ENCODE measurements around the gene EFNB2. TPM values are rescaled to one million over a fixed set of nuclear protein-coding genes. Genes with fewer than 3 reads are reported as not detected.

Gene EFNB2
- total and polyA plus RNA-seq, 7 donors = 5.8 to 10.8 (median 8.8) TPM

DNA sequence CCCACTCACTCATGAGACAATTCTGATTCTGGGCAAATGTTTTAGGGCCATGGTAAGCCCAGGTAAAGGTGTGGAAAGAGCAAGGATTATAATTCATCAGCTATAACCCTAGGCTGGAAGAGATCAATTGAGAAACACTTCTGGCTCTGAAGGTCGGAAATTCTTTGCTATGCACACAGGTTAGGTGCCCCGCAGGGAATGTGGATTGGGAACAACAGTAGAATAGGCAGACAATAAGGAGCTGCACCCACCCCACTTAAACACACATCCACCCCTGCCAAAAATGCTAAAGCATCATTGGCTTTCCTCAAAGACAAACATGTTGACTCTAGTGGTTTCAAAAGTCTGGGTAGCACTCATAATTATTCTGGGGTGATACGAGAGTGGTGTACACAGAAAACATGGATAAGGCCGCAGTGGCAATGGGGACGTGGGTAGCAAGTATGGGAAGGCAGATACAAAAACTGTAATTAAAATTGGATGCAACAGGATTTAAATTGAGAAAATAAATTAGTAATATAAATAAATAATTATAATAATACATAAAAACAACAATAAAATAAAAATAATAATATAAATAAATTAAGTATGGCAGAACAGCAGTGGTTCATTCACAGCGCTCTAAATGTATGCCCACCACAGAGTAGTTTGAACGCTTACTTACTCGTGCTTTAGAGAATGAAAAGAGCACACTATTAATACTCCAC is 8.6 kb downstream of the EFNB2 start:
- no peak overlapping the region for H3K27ac ChIP-seq
- intact Hi-C loops (cut with DNase I) = no loop called here
- no peaks in the 10 kb centered on the region for H3K9me3 ChIP-seq
- DNase-seq (no peak), ATAC-seq (no peak)
- H3K36me3 ChIP-seq (ENCODE audit: insufficient read depth in 1 of 2, low read depth in 1 of 2) = no peaks in the 10 kb centered on the region
- WGBS, 3 donors = 91 to 94% (median 92%) methylated on average over 8 of the region's 8 CpGs
- TF ChIP-seq, protein P1, sequence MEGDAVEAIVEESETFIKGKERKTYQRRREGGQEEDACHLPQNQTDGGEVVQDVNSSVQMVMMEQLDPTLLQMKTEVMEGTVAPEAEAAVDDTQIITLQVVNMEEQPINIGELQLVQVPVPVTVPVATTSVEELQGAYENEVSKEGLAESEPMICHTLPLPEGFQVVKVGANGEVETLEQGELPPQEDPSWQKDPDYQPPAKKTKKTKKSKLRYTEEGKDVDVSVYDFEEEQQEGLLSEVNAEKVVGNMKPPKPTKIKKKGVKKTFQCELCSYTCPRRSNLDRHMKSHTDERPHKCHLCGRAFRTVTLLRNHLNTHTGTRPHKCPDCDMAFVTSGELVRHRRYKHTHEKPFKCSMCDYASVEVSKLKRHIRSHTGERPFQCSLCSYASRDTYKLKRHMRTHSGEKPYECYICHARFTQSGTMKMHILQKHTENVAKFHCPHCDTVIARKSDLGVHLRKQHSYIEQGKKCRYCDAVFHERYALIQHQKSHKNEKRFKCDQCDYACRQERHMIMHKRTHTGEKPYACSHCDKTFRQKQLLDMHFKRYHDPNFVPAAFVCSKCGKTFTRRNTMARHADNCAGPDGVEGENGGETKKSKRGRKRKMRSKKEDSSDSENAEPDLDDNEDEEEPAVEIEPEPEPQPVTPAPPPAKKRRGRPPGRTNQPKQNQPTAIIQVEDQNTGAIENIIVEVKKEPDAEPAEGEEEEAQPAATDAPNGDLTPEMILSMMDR (IDR thresholded peaks at IDR 0.05) = no peak
- no peak overlapping the region for H3K4me3 ChIP-seq
- no peaks in the 10 kb centered on the region for H3K27me3 ChIP-seq (ENCODE audit: insufficient read depth in 3 of 3, low read length in 2 of 3)
- peaks cover 3% of the 10 kb centered on the region for H3K4me1 ChIP-seq

DNA sequence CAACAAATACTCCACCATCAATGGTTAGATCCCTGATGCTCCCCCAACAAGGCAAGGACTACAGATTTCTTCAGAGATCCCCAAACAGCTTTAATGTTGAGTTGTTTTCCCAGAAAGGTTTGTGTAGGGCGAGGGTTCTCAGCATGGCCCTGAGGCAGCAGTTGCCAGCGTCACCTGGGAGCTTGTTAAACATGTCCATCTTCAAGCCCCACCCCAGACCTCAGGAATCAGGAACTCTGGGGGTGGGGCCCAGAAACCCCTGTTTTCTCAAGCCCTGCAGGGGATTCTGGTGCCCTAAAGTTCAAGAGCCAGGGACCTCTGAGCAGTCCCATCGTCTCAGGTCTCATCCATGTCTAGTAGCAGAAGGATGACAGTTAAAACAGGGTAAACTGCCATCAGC is 9.6 kb downstream of the EFNB2 start:
- no peak overlapping the region for H3K27ac ChIP-seq
- DNase-seq (no peak), ATAC-seq (no peak)
- WGBS, 3 donors = 87 to 94% (median 88%) methylated on average over 3 of the region's 3 CpGs
- no peaks in the 10 kb centered on the region for H3K27me3 ChIP-seq (ENCODE audit: insufficient read depth in 3 of 3, low read length in 2 of 3)
- H3K36me3 ChIP-seq (ENCODE audit: insufficient read depth in 1 of 2, low read depth in 1 of 2) = no peaks in the 10 kb centered on the region
- H3K4me1 ChIP-seq = peaks cover 12% of the 10 kb centered on the region
- TF ChIP-seq, protein P1 (IDR thresholded peaks at IDR 0.05) = no peak
- intact Hi-C loops (cut with DNase I) = no loop called here
- H3K9me3 ChIP-seq = no peaks in the 10 kb centered on the region
- H3K4me3 ChIP-seq = no peak overlapping the region

DNA sequence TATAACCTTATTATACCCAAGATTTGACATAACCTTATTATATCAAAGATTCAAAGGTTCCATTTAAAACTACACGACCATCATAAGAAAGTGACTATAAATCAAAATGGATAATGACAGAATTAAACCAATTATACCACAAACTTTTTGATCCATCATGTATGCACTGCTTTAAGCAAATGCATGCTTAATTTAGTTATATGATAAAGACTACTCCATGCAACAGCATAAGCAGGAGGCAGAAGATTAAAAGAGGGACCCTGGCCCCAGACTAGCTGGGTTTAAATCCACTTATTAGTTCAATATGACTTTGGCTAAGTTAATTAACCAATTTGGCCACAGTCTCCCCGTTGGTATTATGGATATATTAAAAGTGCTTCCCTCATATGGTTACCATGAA is 11.4 kb downstream of the EFNB2 start:
- no peak for ATAC-seq

DNA sequence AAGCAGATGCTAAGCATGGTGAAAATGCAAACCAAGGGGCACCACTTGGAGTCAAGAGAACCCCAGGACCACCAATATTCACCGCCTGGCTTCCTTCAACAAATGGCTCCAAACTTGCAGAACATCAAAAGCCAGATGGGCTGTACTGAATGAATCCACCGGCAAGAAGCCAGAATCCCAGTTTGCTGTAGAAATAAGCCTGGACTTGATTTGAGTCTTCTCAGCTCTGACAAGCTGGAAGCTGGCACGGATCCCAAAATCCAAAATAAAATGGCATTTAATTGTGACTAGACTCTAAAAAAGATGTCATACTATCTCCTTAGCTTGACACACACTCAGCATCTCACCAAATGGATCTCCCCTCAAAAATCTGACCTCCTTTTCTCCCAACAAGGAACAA is 11.9 kb downstream of the EFNB2 start:
- ATAC-seq (no peak), DNase-seq (no peak)
- intact Hi-C loops (cut with DNase I) = loop anchor here in 1 of 2 donors (2.0 kb wide), 1 partner anchor 27 kb away; no protein-coding TSS in a partner anchor
- 26 to 34% (median 28%) methylated on average over 3 of the region's 3 CpGs for WGBS, 3 donors
- H3K9me3 ChIP-seq = no peaks in the 10 kb centered on the region
- no peaks in the 10 kb centered on the region for H3K27me3 ChIP-seq (ENCODE audit: insufficient read depth in 3 of 3, low read length in 2 of 3)
- TF ChIP-seq, protein P1 (IDR thresholded peaks at IDR 0.05) = no peak
- no peak overlapping the region for H3K4me3 ChIP-seq
- H3K4me1 ChIP-seq = peaks cover 18% of the 10 kb centered on the region
- H3K36me3 ChIP-seq (ENCODE audit: insufficient read depth in 1 of 2, low read depth in 1 of 2) = no peaks in the 10 kb centered on the region
- no peak overlapping the region for H3K27ac ChIP-seq

More for the DNA sequence above, 11.4 kb downstream of the EFNB2 start:
- peaks cover 16% of the 10 kb centered on the region for H3K4me1 ChIP-seq
- H3K27me3 ChIP-seq (ENCODE audit: insufficient read depth in 3 of 3, low read length in 2 of 3) = no peaks in the 10 kb centered on the region
- H3K27ac ChIP-seq = no peak overlapping the region
- H3K36me3 ChIP-seq (ENCODE audit: insufficient read depth in 1 of 2, low read depth in 1 of 2) = no peaks in the 10 kb centered on the region
- no peak for DNase-seq
- WGBS, 3 donors = 62 to 69% (median 66%) methylated on average over 2 of the region's 2 CpGs
- intact Hi-C loops (cut with DNase I) = no loop called here
- no peaks in the 10 kb centered on the region for H3K9me3 ChIP-seq
- H3K4me3 ChIP-seq = no peak overlapping the region
- TF ChIP-seq, protein P1 (IDR thresholded peaks at IDR 0.05) = no peak

Measured in psoas muscle (tissue), 8 donors.